ENCODE data around the gene UBE3A. TPM values are rescaled to one million over a fixed set of nuclear protein-coding genes. Genes with fewer than 3 reads are reported as not detected.
"Not testable (repeated sequence)": the region's sequence is repeated elsewhere in the genome, so short reads cannot be mapped to it uniquely, and the experiment has no call there.

Gene UBE3A
- polyA plus RNA-seq (ENCODE audit: insufficient read length in 4 of 4): 100 to 1,000 TPM in 3 of 4 donors, 10 to 100 TPM in 1; 82.2 to 111 (median 104) TPM

DNA sequence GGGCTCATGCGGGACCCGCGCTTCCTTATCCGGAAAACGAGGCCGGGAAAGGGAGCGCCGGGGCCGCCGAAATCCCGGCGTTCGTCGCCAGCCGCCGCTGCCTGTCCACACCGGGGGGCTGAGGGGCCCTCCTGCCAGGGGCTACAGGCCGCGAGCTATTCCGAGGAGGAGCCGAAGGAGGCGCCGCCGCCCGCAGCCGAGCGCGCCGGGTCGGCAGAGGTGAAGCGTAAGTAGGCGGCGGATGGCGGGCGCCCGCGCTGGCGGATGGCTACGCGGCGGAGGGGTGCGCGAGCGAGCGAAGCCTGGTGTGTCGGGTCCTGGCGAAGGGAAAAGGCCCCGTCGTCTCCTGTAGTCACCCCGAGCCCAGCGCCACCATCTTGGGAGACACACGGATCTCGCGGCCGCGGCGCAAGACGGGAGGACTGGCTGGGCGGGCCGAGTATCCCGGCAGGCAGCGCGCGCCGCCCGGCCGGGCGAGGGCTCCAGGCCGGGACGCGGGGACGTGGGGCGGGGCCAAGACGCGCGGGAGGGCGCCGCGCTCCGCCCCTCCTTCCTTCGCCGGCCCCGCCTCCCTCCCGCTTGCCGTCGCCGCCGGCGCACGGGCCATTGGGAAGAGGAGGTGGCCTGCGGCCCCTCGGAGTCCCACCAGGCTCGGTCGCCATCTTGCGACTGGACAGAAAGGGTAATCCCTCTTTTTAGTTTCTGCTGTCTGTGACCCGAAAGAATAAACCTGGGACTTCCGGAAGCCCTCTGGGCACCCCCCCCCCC lies at the start of gene UBE3A:
TSS of gene UBE3A (minus strand) at position 424 of the 768 bp plus-strand sequence. CDS start 29,917 bp downstream, outside the sequence.
- DNase-seq (ENCODE audit: low read depth in 4 of 4, low spot score in 3 of 4): peak; percentile 83 to 90 (median 90)

DNA sequence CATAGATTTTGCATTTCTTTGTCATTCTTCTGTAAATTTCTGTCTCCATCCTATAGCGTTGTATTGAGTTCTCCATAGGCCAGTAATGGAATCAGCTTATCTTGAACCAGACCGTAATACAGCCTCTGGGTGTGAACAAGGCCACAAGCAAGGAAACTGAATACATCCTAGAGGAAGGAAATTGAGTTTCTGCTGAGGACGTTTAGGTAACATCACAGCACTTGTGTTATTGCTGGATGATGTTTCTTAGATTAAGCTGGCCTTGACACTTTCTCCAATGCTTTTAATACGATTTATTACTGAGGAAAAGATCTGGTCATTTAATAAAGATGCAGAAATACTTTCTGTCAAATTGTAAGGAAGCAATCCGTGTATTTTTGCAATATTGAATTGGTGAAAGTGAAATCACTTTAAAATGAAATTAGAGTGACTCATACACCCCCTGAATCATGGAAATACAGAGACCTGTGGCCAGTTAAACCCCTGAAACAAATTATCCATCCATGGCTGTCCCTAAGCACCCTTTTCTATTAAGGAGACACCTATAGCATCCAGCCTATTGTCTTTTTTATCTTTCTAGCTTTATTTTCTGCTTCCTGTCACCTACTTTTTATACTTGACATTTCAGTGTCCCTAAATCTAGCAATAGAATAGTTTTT lies 48.5 kb upstream of the UBE3A start:
- no peak for DNase-seq (ENCODE audit: low read depth in 4 of 4, low spot score in 3 of 4)

DNA sequence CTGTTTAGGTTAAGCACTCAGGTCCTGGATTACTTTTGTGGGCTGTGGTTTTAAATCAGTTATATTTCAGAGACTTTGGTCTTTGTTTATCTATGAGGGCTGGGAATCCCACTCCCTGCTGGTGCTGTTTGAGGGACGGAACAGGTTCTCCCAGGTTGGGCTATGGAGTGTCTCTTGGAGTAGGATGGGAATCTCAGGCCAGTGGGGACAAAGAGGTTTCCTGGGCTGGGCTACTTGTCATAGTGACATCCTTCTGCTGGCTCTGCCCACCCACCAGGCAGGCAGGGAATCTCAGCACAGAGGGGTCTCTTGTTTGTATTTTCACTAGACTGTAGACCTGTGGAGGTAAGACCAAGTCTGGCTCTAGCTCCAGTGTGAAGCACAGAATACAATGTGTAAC lies 47.2 kb upstream of the UBE3A start:
- no peak for DNase-seq (ENCODE audit: low read depth in 4 of 4, low spot score in 3 of 4)

DNA sequence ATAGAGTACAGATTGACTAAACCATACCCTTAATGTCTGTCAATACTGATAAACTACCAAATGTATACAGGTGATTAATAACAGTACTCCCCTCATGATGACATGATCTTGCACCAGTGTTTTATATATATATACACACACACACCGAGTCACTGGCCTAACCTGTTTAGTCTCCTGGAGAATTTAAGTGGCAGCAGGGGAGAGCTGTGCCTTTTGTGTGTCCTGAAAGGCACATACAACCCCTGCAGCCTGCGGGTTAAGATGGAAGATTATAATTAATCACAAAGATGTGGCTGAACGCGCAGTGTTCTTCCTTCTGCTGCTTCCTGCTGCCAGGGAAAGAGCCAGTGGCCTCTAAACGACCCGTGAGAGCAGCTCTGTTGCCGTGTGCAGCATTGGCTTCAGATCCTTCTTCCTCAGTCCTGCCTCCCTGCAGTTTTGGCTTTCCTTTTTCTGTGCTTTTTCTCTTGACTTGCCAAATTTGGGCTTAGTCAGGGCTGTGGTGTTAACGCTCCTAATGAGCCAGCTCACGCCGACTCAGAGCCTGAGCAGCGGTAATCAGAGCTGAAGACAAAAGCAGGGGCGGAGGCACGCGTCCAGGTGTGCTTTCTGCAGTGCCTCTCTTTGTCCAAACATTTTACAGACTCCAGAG lies 42.5 kb upstream of the UBE3A start:
- DNase-seq (ENCODE audit: low read depth in 4 of 4, low spot score in 3 of 4): peak; percentile 8 to 22 (median 13)

DNA sequence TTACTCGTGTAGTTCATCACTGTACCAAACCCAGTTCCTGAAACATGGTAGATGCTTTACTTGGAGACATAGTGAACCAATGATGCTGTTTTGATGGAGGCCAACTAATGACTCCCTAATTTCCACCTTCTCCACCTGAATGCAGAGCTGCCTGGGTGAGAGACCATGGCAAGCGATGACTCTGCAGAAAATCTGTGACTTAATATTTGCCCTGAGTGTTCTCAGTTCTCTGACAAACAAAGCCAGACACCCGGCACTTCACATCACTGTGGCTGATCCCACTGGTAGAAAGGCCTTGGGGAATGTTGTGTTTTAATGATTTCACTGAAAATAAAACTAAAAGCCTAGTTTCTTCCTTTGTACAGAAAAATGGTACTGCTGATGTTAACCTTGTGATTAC lies 39.5 kb upstream of the UBE3A start:
- DNase-seq (ENCODE audit: low read depth in 4 of 4, low spot score in 3 of 4): no peak

DNA sequence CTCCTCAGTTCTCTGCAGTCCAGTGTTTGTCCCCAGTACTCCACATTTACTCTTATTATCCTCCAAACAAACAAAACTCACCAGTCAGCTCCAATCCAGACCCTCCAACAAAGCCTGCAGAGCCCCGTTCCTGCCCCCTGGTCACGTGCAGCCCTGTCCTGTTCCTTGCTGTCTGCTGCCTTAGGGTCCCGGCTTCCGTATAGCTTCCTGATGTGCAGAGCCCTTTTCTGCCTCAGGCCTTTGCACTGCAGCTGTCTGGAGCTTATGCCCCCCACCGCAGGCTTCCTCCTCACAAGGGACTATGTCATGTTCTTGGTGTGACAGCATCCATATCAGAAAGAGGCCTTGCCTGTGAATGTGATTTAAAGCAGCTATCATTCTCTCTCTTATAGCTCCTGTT lies 39.0 kb upstream of the UBE3A start:
- DNase-seq (ENCODE audit: low read depth in 4 of 4, low spot score in 3 of 4): no peak

DNA sequence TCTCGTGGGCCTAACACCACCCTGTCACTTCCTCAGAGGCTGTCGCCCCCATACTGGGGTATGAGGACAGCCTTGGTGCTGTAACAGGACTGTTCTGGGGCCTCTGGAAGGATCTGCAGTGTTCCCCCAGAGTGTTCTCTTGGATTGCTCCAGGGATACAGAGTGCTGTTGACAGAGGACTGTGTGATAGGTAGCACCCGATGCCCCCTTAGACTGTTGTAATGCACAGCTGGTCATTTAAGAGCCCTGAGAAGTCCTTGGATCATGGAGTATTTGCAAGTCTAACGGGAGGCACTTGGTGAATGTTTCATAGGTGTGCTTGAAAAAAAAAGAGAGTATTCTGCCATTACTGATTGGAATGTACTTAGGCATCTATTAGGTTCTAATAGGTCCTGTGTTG lies 35.4 kb upstream of the UBE3A start:
- no peak for DNase-seq (ENCODE audit: low read depth in 4 of 4, low spot score in 3 of 4)

DNA sequence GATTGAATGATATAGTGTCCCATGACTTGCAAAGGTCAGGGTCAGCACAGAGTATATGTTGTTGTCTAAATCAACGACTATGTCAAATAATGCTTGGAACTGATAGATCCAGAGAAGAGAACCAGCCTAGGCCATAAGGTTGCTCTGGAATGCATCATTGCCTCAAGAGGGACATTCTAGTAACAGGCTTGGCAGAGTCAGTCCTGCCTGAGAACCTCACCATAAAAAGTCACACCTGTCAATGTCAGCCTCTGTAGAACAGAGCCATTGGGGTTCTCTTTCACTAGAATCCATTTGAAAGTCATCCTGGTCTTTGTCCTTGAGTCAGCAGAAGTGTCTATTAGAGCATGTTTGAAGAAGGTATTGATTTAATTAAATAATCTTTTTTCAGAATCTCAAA lies 31.4 kb upstream of the UBE3A start:
- no peak for DNase-seq (ENCODE audit: low read depth in 4 of 4, low spot score in 3 of 4)

DNA sequence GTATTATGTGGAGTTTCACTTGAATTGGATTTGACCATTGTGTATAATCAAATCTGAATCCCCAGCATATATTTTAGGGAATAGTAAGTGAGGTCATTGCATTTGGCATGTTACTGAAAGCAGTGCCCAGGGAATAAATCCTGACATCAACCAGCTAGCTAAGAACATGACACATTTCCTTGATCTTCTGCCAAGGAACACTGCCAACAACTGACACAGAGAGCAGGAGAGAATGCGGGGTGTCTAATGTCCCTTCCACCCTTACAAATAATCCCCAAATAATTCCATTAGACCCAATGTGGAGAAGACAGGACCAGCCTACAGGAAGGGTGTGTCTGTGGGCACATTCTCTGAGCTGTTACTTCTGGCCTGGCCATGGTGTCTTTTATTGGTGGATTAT lies 30.6 kb upstream of the UBE3A start:
- no peak for DNase-seq (ENCODE audit: low read depth in 4 of 4, low spot score in 3 of 4)

DNA sequence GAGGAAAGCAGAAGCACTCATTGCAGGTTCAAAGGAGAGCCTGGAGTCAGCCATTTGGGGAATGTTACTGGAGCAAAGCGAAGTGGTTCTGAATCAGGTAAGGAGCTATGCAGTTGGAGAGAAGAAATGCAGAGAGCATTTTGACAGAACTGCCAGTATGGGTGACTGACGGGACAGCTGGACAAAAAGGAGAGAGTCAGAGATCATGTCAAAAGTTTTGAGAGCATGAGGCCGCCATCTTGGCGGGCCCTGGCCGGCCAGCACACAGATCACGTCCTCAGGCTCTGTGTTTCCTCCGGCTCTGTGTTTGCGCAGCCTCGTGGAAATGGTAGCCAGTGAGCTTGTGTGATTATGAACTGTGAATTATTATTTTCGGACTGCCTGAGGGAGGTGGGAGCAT lies 29.8 kb upstream of the UBE3A start:
- DNase-seq (ENCODE audit: low read depth in 4 of 4, low spot score in 3 of 4): no peak

DNA sequence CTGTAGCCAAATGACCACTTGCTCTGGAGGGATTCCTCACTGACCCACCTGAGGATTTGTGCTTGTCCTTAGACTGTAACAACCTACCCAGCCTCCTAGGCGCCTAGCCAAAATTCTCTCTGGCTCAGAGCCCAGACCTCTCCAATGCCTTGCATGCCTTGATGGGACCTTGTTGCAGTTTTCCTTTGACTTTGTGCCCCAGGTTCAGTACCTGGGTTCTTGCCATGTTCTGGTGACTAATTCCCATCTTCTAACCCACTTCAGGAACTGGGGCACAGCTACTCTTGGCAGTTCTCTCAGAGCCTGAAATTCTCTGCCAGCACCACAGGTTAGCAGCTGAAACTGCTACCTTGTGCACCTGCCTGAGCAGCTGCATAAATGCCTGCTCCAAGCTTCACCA lies 27.0 kb upstream of the UBE3A start:
- no peak for DNase-seq (ENCODE audit: low read depth in 4 of 4, low spot score in 3 of 4)

DNA sequence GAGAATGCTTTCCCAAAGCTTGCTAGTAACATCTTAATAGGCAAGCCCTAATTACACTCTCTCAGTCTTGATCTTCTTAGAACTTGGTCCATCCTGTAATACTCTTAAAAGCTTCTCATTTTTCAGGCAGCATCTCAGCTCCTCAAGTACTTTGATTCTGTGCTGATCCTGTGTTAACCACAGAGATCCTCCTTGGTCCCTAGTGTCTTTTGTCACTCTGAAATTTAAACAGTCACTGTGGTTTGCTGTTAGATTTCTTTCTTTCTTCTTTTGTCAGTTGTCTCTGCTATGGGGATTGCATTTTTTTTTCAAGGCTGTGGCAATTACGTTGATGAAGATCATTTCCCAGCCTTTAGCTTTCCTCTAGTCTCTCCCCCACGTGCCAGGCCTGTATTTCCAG lies 26.0 kb upstream of the UBE3A start:
- DNase-seq (ENCODE audit: low read depth in 4 of 4, low spot score in 3 of 4): no peak

DNA sequence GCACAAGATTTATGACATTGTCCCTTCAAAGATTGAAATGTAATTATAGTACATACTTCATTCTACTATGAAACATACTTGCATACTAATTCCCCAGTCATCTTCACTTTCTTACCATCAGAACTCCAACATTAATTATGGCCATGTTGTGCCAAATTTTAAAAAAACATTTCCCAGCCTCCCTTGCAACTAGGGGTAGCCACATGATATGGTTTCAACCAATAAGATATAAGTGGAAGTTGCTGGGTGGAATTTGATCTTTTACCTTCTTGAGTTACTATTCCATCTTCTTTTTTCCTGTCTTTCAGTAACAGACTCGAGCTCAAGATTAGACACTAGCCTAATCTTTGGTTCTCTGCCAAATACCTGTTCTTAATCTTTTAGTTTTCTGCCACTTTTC lies 25.6 kb upstream of the UBE3A start:
- DNase-seq (ENCODE audit: low read depth in 4 of 4, low spot score in 3 of 4): no peak

DNA sequence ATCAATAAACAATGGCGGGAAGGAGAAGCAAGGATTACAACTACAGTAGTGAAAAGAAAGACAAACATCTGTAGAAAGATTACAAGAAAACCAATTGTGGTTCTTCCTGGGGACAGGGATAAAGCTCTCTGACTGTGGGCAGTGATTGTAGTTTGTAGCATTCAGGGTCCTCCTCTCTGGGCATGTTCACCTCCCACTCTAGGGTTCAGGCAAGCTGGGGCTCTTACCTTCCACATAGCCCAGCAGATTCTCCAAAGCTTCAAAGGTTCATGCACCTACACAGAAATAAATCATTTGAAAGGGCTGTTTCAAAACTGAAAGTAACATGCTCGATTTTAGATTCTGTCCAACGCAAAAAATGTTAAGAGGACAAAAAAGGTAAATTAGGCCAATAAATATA lies 17.4 kb upstream of the UBE3A start:
- no peak for DNase-seq (ENCODE audit: low read depth in 4 of 4, low spot score in 3 of 4)

DNA sequence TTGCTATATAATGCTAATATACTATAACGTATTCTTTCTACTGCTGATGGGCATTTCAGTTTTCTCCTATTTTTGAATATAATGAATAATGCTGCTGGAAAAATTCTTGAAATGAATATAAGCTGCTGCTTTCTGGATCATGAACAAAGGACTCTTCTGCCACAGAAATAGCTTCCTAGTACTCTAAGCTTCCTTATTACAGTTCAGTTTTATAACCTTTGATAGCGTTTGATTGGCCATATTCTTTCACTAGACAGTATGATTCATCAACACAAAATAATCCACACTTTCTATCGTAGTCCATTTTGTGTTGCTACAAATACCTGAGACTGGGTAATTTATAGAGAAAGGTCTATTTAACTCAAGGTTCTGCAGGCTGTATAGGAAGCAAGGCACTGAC lies 16.4 kb upstream of the UBE3A start:
- no peak for DNase-seq (ENCODE audit: low read depth in 4 of 4, low spot score in 3 of 4)

DNA sequence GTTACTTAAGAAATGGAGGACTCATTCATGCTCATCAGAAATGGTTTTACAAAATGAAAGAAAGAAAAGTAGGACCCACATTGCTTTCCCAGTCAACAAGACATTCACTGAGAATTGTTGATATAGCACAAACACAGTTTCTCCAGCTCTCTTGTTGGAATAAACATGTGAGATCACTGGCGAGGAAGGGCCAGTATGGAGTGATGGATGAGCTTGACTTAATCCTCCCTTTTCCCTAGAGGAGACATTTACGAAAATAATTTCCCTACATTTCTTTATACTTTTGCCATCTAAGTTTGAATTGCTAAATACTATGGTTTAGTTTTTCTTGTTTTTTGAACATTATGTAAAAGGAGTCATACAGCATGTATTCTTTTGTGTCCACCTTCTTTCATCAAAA lies 15.9 kb upstream of the UBE3A start:
- DNase-seq (ENCODE audit: low read depth in 4 of 4, low spot score in 3 of 4): no peak

DNA sequence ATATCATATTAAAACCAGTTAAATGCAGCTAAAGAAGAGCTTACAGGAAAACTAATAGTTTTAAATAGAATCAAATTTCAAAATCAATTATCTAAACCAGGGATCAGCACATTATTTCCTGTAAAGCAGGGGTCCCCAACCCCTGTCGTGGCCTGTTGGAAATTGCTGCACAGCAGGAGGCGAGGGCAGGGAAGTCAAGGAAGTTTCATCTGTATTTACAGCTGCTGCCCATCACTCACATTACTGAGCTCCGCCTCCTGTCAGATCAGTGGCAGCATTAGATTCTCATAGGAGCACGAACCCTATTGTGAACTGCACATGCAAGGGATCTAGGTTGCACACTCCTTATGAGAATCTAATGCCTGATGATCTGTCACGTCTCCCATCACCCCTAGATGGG lies 14.4 kb upstream of the UBE3A start:
- not testable (repeated sequence) for DNase-seq (ENCODE audit: low read depth in 4 of 4, low spot score in 3 of 4)

DNA sequence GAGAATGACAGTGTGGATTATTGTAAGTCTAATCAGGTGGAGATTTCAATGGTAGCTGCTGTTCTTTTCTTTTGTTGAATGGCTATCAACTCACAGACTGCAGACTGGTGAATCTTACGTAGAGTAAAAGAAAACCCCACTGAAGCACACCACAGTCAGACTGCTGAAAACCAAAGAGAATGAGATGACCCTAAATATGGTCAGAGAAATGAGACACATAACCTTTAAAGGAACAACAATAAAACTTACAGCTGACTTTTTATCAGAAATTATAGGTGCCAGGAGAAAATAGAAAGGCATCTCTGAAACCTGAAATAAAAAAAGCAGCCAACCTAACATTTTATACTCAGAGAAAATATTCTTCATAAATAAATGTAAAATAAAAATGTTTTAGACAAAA lies 12.7 kb upstream of the UBE3A start:
- no peak for DNase-seq (ENCODE audit: low read depth in 4 of 4, low spot score in 3 of 4)

DNA sequence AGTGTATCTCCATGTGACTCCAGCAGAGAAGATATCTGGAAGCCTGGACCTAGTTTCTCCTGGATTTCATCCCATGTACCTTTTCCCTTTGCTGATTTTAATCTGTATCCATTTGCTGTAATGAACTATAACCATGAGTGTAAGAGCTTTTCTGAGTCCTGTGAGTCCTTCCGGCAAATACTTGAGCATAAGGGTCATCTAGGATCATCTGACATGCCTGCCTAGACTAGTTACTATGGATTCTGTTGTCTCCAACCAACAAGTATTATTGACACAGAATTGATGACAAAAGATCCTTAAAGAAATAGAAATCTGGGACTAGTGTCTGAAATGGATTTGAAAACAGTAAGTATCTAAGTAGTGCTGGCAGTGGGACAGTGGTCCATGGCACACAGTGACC lies 11.3 kb upstream of the UBE3A start:
- DNase-seq (ENCODE audit: low read depth in 4 of 4, low spot score in 3 of 4): no peak

DNA sequence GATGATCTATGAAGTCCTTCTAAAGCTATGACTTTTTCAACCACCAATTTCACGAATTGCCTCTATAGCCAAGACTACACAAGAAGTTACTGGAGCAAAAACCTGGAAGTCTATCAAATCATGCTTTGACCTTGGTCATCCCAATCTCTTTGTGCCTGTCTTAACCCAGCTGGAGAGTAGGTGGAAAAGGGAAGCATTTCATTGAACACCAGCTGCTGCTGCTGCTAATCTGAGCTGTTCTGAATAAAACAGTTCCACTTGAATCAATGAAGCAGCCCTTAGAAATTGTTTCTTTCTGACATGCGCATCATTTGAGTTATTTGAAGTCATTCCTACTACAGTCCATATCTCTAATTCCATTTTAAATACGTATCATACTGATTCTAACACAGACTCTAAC lies 7.3 kb upstream of the UBE3A start:
- no peak for DNase-seq (ENCODE audit: low read depth in 4 of 4, low spot score in 3 of 4)

DNA sequence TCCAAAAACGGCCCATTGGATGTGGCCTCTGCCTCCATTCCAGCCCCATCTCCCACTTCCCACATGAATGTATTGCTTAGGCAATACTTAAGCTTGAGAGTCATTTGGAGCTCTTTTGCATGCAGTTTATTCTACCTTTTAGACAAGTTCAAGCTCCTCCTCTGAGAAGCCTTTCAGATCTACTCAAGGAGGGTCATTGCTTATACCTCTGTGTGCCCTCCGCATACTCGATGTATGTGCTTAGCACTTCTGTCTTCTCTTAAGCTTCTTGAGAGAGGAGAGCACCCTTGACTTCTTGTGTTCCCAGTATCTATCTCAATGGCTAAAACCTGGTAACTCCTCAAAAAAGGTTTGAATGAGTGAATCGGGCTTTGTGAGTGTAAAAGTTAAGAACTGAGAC lies 6.6 kb upstream of the UBE3A start:
- no peak for DNase-seq (ENCODE audit: low read depth in 4 of 4, low spot score in 3 of 4)

DNA sequence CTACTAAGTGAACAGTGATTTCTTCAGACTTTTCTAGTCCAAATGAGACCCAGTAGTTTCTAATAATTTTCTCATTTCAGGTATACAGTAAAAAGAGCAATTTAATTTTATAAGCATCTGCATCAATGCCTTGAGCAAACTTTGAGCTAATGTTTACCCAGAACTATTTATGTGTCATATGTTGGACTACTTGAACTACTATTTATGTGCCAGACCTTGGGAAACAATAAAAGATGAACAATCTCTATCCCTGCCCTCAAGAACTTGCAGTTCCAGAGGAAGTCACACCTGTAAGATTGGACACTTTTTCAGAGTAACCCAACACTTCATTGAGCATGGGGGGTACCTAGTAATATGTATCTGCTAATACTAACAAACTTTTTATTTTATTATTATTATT lies 2.3 kb upstream of the UBE3A start:
- DNase-seq (ENCODE audit: low read depth in 4 of 4, low spot score in 3 of 4): no peak

All from right renal pelvis (tissue), 4 donors.